GM12878 (cell line): ENCODE data around the gene HSD17B2. TPM values are rescaled to one million over a fixed set of nuclear protein-coding genes. Genes with fewer than 3 reads are reported as not detected.

ENCODE experiments used
- EZH2 ChIP-seq: IDR thresholded peaks from 2 replicates; pipeline ENCODE4 v1.6.1; 2012; ENCODE audit warnings: low read depth, mild to moderate bottlenecking, control low read depth, inconsistent platforms, low read length, borderline replicate concordance; ENCODE audit not compliant: control insufficient read depth
- MEF2A ChIP-seq: IDR thresholded peaks from 2 replicates; pipeline ENCODE4 v1.6.1; 2011; ENCODE audit warnings: low read depth, mild to moderate bottlenecking, low read length, moderate library complexity; ENCODE audit not compliant: insufficient read depth
- MYB ChIP-seq: fragments of 150-350 bp; IDR thresholded peaks from 2 replicates; pipeline ENCODE4 v1.6.1; 2014; ENCODE audit warnings: mild to moderate bottlenecking, low read depth, low read length, borderline replicate concordance
- NFYA ChIP-seq: IDR thresholded peaks from 2 replicates; pipeline ENCODE4 v1.6.1; 2011; ENCODE audit warnings: low read depth, mild to moderate bottlenecking, low read length, improper control_type of control experiment, borderline replicate concordance
- NFYB ChIP-seq: IDR thresholded peaks from 2 replicates; pipeline ENCODE4 v1.6.1; 2011; ENCODE audit warnings: low read depth, mild to moderate bottlenecking, low read length, improper control_type of control experiment, moderate library complexity; ENCODE audit not compliant: insufficient read depth
- PAX5 ChIP-seq: IDR thresholded peaks from 2 replicates; pipeline ENCODE4 v1.6.1; 2011; ENCODE audit warnings: low read depth, low read length, borderline replicate concordance
- RELA ChIP-seq: fragments of 450-650 bp; IDR thresholded peaks from 2 replicates; pipeline ENCODE4 v1.8.0; 2014; ENCODE audit warnings: borderline replicate concordance; ENCODE audit not compliant: partially characterized antibody
- SMAD5 ChIP-seq: IDR thresholded peaks from 2 replicates; pipeline ENCODE4 v1.6.1; 2016; ENCODE audit warnings: antibody characterized with exemption, low read depth
- SUZ12 ChIP-seq: fragments of 200-600 bp; sonication (generic); IDR thresholded peaks from one replicate; pipeline ENCODE4 v1.6.1; 2018; ENCODE audit warnings: antibody characterized with exemption, mild to moderate bottlenecking; ENCODE audit not compliant: unreplicated experiment
- polyA plus RNA-seq, 11 experiments: library from polyadenylated mRNA; depleted of rRNA in 4 of 11; unstranded in 6 of 11; stranded (reverse) in 5 of 11; fragments of >200 nt; fragmentation: Nextera tagmentation in 4 of 11; fragmentation: Illumina TruSeq in 1 of 11; extraction: Ambion mirVana in 4 of 11; extraction: Trizol in 1 of 11; gene quantifications; 1 replicate in 1 of 11; 2 replicates in 10 of 11; pipeline versions ENCODE4 v1.2.1 to v1.2.3, GENCODE V29; 2011 to 2016; ENCODE audit warnings: inconsistent platforms in 2 of 11, missing spikeins in 2 of 11, low read depth in 1 of 11
- total RNA-seq, 4 experiments: library from RNA; depleted of rRNA in 3 of 4; stranded (reverse); fragments of >200 nt in 3 of 4; fragmentation: Illumina TruSeq in 1 of 4; extraction: Trizol in 1 of 4; gene quantifications; 2 replicates each; pipeline versions ENCODE4 v1.2.1 to v1.2.3, GENCODE V29; 2013 to 2021
- TF ChIP-seq, protein P1 (sequence below): fragments of 450-650 bp; formaldehyde crosslinking; IDR thresholded peaks from 2 replicates; pipeline ENCODE4 v1.4.0; 2022; ENCODE audit warnings: mild to moderate bottlenecking, moderate library complexity
- TF ChIP-seq, protein P2 (sequence below): fragments of 450-650 bp; IDR thresholded peaks from 2 replicates; pipeline ENCODE4 v1.6.1; 2017; ENCODE audit warnings: mild to moderate bottlenecking
- TF ChIP-seq, protein P3 (sequence below): fragments of 450-650 bp; IDR thresholded peaks from 2 replicates; pipeline ENCODE4 v1.6.1; 2017; ENCODE audit warnings: mild to moderate bottlenecking, moderate library complexity
- TF ChIP-seq, protein P4 (sequence below): fragments of 450-650 bp; IDR thresholded peaks from 2 replicates; pipeline ENCODE4 v1.6.1; 2017; ENCODE audit warnings: mild to moderate bottlenecking, low read depth, inconsistent platforms; ENCODE audit not compliant: poor library complexity, severe bottlenecking

The HSD17B2 gene
- total and polyA plus RNA-seq, 10 of the 15 experiments (the other 5 are each of a cell fraction or from before 2014, with no cell fraction given) = not detected

DNA sequence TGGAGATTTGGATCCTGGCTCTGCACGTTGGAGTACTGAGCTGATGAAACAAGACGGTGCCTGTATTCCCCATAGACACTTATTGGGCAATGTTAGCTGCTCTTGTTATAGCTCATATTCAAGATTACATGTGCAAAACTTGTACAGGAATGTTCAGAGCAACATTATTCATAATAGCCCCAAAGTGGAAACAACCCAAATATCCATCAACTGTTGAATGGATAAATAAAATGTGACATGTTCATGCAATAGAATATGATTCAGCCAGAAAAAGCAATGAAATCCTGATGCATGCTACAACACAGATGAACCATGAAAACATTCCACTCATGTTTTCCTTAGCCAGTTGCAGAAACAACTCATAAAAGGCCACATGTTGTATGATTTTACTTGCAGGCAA is 18.1 kb upstream of the HSD17B2 start (continued):
- TF ChIP-seq, protein P1, sequence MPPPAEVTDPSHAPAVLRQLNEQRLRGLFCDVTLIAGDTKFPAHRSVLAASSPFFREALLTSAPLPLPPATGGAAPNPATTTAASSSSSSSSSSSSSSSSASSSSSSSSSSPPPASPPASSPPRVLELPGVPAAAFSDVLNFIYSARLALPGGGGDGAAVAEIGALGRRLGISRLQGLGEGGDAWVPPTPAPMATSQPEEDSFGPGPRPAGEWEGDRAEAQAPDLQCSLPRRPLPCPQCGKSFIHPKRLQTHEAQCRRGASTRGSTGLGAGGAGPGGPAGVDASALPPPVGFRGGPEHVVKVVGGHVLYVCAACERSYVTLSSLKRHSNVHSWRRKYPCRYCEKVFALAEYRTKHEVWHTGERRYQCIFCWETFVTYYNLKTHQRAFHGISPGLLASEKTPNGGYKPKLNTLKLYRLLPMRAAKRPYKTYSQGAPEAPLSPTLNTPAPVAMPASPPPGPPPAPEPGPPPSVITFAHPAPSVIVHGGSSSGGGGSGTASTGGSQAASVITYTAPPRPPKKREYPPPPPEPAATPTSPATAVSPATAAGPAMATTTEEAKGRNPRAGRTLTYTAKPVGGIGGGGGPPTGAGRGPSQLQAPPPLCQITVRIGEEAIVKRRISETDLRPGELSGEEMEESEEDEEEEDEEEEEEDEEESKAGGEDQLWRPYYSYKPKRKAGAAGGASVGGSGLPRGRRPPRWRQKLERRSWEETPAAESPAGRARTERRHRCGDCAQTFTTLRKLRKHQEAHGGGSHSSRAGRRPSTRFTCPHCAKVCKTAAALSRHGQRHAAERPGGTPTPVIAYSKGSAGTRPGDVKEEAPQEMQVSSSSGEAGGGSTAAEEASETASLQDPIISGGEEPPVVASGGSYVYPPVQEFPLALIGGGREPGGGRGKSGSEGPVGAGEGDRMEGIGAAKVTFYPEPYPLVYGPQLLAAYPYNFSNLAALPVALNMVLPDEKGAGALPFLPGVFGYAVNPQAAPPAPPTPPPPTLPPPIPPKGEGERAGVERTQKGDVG (CRISPR knock-in tag) = no peak
- TF ChIP-seq, protein P2, sequence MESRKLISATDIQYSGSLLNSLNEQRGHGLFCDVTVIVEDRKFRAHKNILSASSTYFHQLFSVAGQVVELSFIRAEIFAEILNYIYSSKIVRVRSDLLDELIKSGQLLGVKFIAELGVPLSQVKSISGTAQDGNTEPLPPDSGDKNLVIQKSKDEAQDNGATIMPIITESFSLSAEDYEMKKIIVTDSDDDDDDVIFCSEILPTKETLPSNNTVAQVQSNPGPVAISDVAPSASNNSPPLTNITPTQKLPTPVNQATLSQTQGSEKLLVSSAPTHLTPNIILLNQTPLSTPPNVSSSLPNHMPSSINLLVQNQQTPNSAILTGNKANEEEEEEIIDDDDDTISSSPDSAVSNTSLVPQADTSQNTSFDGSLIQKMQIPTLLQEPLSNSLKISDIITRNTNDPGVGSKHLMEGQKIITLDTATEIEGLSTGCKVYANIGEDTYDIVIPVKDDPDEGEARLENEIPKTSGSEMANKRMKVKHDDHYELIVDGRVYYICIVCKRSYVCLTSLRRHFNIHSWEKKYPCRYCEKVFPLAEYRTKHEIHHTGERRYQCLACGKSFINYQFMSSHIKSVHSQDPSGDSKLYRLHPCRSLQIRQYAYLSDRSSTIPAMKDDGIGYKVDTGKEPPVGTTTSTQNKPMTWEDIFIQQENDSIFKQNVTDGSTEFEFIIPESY = no peak
- TF ChIP-seq NFYA (no peak), SUZ12 (no peak), MEF2A (no peak), MYB (no peak), RELA (no peak), NFYB (no peak), PAX5 (no peak), EZH2 (no peak), SMAD5 (no peak)
- TF ChIP-seq, protein P3, sequence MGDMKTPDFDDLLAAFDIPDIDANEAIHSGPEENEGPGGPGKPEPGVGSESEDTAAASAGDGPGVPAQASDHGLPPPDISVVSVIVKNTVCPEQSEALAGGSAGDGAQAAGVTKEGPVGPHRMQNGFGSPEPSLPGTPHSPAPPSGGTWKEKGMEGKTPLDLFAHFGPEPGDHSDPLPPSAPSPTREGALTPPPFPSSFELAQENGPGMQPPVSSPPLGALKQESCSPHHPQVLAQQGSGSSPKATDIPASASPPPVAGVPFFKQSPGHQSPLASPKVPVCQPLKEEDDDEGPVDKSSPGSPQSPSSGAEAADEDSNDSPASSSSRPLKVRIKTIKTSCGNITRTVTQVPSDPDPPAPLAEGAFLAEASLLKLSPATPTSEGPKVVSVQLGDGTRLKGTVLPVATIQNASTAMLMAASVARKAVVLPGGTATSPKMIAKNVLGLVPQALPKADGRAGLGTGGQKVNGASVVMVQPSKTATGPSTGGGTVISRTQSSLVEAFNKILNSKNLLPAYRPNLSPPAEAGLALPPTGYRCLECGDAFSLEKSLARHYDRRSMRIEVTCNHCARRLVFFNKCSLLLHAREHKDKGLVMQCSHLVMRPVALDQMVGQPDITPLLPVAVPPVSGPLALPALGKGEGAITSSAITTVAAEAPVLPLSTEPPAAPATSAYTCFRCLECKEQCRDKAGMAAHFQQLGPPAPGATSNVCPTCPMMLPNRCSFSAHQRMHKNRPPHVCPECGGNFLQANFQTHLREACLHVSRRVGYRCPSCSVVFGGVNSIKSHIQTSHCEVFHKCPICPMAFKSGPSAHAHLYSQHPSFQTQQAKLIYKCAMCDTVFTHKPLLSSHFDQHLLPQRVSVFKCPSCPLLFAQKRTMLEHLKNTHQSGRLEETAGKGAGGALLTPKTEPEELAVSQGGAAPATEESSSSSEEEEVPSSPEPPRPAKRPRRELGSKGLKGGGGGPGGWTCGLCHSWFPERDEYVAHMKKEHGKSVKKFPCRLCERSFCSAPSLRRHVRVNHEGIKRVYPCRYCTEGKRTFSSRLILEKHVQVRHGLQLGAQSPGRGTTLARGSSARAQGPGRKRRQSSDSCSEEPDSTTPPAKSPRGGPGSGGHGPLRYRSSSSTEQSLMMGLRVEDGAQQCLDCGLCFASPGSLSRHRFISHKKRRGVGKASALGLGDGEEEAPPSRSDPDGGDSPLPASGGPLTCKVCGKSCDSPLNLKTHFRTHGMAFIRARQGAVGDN = no peak
- TF ChIP-seq, protein P4, sequence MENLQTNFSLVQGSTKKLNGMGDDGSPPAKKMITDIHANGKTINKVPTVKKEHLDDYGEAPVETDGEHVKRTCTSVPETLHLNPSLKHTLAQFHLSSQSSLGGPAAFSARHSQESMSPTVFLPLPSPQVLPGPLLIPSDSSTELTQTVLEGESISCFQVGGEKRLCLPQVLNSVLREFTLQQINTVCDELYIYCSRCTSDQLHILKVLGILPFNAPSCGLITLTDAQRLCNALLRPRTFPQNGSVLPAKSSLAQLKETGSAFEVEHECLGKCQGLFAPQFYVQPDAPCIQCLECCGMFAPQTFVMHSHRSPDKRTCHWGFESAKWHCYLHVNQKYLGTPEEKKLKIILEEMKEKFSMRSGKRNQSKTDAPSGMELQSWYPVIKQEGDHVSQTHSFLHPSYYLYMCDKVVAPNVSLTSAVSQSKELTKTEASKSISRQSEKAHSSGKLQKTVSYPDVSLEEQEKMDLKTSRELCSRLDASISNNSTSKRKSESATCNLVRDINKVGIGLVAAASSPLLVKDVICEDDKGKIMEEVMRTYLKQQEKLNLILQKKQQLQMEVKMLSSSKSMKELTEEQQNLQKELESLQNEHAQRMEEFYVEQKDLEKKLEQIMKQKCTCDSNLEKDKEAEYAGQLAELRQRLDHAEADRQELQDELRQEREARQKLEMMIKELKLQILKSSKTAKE = no peak
